ENCODE results near the gene ETS1.

Gene ETS1

DNA sequence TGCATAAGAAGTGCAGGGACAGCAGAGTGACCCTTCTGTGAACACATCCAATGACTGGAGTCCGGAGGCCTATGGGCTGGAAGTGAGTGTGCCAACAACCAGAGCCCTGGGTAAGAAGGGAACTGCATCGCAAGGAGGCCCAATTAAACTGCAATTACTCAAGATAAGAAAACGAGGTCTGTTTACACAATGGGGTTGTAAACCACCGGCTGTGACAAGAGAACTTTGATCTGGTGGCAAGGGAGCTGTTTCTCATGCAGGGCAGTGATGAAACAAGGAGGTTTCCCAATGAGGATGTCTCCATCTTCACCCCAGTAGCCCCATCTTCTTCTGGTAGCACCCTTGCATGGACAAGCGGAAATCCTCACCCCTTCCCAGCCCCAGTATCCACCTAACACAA lies 21.5 kb downstream of the ETS1 start (continued):
- TF ChIP-seq, protein P1, sequence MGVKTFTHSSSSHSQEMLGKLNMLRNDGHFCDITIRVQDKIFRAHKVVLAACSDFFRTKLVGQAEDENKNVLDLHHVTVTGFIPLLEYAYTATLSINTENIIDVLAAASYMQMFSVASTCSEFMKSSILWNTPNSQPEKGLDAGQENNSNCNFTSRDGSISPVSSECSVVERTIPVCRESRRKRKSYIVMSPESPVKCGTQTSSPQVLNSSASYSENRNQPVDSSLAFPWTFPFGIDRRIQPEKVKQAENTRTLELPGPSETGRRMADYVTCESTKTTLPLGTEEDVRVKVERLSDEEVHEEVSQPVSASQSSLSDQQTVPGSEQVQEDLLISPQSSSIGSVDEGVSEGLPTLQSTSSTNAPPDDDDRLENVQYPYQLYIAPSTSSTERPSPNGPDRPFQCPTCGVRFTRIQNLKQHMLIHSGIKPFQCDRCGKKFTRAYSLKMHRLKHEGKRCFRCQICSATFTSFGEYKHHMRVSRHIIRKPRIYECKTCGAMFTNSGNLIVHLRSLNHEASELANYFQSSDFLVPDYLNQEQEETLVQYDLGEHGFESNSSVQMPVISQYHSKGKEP (tag by site-specific recombination; IDR thresholded peaks at IDR 0.05) = peak; percentile 58; the same call in 1 of the 2 replicates
- peak; percentile 95 for TF ChIP-seq SP7 (tag by site-specific recombination; IDR thresholded peaks at IDR 0.05)
- TF ChIP-seq ZNF24 (tag by site-specific recombination; IDR thresholded peaks at IDR 0.05) = peak; percentile 80; the same call in 1 of the 2 replicates
- peak; percentile 80 for TF ChIP-seq ZFP69B (tag by site-specific recombination; IDR thresholded peaks at IDR 0.05)
- TF ChIP-seq ZNF501 (tag by site-specific recombination; IDR thresholded peaks at IDR 0.05) = 0 out of 2 replicates have a peak, but pooled peaks have one; percentile 37
- TF ChIP-seq, protein P2, sequence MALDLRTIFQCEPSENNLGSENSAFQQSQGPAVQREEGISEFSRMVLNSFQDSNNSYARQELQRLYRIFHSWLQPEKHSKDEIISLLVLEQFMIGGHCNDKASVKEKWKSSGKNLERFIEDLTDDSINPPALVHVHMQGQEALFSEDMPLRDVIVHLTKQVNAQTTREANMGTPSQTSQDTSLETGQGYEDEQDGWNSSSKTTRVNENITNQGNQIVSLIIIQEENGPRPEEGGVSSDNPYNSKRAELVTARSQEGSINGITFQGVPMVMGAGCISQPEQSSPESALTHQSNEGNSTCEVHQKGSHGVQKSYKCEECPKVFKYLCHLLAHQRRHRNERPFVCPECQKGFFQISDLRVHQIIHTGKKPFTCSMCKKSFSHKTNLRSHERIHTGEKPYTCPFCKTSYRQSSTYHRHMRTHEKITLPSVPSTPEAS (tag by site-specific recombination; IDR thresholded peaks at IDR 0.05) = peak; percentile 24; the same call in 1 of the 2 replicates
- TF ChIP-seq ZNF596 (tag by site-specific recombination; IDR thresholded peaks at IDR 0.05) = peak; percentile 69; the same call in 1 of the 2 replicates
- TF ChIP-seq ZNF391 (tag by site-specific recombination; IDR thresholded peaks at IDR 0.05; ENCODE audit: borderline replicate concordance, low read depth) = 0 out of 2 replicates have a peak, but pooled peaks have one; percentile 39
- TF ChIP-seq, protein P3, sequence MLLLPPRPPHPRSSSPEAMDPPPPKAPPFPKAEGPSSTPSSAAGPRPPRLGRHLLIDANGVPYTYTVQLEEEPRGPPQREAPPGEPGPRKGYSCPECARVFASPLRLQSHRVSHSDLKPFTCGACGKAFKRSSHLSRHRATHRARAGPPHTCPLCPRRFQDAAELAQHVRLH (tag by site-specific recombination; IDR thresholded peaks at IDR 0.05) = peak; percentile 87
- TF ChIP-seq, protein P4, sequence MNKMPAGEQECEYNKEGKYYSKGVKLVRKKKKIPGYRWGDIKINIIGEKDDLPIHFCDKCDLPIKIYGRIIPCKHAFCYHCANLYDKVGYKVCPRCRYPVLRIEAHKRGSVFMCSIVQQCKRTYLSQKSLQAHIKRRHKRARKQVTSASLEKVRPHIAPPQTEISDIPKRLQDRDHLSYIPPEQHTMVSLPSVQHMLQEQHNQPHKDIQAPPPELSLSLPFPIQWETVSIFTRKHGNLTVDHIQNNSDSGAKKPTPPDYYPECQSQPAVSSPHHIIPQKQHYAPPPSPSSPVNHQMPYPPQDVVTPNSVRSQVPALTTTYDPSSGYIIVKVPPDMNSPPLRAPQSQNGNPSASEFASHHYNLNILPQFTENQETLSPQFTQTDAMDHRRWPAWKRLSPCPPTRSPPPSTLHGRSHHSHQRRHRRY (tag by site-specific recombination; IDR thresholded peaks at IDR 0.05) = no peak
- TF ChIP-seq, protein P5, sequence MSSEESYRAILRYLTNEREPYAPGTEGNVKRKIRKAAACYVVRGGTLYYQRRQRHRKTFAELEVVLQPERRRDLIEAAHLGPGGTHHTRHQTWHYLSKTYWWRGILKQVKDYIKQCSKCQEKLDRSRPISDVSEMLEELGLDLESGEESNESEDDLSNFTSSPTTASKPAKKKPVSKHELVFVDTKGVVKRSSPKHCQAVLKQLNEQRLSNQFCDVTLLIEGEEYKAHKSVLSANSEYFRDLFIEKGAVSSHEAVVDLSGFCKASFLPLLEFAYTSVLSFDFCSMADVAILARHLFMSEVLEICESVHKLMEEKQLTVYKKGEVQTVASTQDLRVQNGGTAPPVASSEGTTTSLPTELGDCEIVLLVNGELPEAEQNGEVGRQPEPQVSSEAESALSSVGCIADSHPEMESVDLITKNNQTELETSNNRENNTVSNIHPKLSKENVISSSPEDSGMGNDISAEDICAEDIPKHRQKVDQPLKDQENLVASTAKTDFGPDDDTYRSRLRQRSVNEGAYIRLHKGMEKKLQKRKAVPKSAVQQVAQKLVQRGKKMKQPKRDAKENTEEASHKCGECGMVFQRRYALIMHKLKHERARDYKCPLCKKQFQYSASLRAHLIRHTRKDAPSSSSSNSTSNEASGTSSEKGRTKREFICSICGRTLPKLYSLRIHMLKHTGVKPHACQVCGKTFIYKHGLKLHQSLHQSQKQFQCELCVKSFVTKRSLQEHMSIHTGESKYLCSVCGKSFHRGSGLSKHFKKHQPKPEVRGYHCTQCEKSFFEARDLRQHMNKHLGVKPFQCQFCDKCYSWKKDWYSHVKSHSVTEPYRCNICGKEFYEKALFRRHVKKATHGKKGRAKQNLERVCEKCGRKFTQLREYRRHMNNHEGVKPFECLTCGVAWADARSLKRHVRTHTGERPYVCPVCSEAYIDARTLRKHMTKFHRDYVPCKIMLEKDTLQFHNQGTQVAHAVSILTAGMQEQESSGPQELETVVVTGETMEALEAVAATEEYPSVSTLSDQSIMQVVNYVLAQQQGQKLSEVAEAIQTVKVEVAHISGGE (tag by site-specific recombination; conservative IDR thresholded peaks at IDR 0.05; ENCODE audit: low read depth) = no peak
- 0 out of 2 replicates have a peak, but pooled peaks have one; percentile 33 for TF ChIP-seq ZBTB21 (tag by site-specific recombination; IDR thresholded peaks at IDR 0.05)
- TF ChIP-seq TCF7L2 (IDR thresholded peaks at IDR 0.05; ENCODE audit: borderline replicate concordance, low read depth, low read length) = peak; percentile 100
- TF ChIP-seq SP2 (tag by site-specific recombination; IDR thresholded peaks at IDR 0.05) = no peak
- 0 out of 2 replicates have a peak, but pooled peaks have one; percentile 25 for TF ChIP-seq MZF1 (tag by site-specific recombination; IDR thresholded peaks at IDR 0.05; ENCODE audit: borderline replicate concordance)
- no peak for TF ChIP-seq ZNF792 (tag by site-specific recombination; IDR thresholded peaks at IDR 0.05)
- no peak for TF ChIP-seq ZNF768 (tag by site-specific recombination; IDR thresholded peaks at IDR 0.05)
- TF ChIP-seq, protein P6, sequence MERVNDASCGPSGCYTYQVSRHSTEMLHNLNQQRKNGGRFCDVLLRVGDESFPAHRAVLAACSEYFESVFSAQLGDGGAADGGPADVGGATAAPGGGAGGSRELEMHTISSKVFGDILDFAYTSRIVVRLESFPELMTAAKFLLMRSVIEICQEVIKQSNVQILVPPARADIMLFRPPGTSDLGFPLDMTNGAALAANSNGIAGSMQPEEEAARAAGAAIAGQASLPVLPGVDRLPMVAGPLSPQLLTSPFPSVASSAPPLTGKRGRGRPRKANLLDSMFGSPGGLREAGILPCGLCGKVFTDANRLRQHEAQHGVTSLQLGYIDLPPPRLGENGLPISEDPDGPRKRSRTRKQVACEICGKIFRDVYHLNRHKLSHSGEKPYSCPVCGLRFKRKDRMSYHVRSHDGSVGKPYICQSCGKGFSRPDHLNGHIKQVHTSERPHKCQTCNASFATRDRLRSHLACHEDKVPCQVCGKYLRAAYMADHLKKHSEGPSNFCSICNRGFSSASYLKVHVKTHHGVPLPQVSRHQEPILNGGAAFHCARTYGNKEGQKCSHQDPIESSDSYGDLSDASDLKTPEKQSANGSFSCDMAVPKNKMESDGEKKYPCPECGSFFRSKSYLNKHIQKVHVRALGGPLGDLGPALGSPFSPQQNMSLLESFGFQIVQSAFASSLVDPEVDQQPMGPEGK (tag by site-specific recombination; IDR thresholded peaks at IDR 0.05) = peak; percentile 56; the same call in 1 of the 2 replicates
- TF ChIP-seq, protein P7, sequence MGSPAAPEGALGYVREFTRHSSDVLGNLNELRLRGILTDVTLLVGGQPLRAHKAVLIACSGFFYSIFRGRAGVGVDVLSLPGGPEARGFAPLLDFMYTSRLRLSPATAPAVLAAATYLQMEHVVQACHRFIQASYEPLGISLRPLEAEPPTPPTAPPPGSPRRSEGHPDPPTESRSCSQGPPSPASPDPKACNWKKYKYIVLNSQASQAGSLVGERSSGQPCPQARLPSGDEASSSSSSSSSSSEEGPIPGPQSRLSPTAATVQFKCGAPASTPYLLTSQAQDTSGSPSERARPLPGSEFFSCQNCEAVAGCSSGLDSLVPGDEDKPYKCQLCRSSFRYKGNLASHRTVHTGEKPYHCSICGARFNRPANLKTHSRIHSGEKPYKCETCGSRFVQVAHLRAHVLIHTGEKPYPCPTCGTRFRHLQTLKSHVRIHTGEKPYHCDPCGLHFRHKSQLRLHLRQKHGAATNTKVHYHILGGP (tag by site-specific recombination; IDR thresholded peaks at IDR 0.05) = no peak
- TF ChIP-seq, protein P8, sequence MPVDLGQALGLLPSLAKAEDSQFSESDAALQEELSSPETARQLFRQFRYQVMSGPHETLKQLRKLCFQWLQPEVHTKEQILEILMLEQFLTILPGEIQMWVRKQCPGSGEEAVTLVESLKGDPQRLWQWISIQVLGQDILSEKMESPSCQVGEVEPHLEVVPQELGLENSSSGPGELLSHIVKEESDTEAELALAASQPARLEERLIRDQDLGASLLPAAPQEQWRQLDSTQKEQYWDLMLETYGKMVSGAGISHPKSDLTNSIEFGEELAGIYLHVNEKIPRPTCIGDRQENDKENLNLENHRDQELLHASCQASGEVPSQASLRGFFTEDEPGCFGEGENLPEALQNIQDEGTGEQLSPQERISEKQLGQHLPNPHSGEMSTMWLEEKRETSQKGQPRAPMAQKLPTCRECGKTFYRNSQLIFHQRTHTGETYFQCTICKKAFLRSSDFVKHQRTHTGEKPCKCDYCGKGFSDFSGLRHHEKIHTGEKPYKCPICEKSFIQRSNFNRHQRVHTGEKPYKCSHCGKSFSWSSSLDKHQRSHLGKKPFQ (tag by site-specific recombination; IDR thresholded peaks at IDR 0.05) = peak; percentile 68; the same call in 1 of the 2 replicates
- TF ChIP-seq ZNF600 (tag by site-specific recombination; IDR thresholded peaks at IDR 0.05) = peak; percentile 83
- TF ChIP-seq ZBTB17 (tag by site-specific recombination; IDR thresholded peaks at IDR 0.05) = peak; percentile 49; the same call in 1 of the 2 replicates
- TF ChIP-seq GLI2 (tag by site-specific recombination; IDR thresholded peaks at IDR 0.05; ENCODE audit: borderline replicate concordance, low read depth) = peak; percentile 84; the same call in 1 of the 2 replicates
- peak; percentile 89 for TF ChIP-seq GLIS1 (tag by site-specific recombination; IDR thresholded peaks at IDR 0.05)
- TF ChIP-seq, protein P9, sequence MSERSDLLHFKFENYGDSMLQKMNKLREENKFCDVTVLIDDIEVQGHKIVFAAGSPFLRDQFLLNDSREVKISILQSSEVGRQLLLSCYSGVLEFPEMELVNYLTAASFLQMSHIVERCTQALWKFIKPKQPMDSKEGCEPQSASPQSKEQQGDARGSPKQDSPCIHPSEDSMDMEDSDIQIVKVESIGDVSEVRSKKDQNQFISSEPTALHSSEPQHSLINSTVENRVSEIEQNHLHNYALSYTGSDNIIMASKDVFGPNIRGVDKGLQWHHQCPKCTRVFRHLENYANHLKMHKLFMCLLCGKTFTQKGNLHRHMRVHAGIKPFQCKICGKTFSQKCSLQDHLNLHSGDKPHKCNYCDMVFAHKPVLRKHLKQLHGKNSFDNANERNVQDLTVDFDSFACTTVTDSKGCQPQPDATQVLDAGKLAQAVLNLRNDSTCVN (tag by site-specific recombination; optimal IDR thresholded peaks at IDR 0.05) = no peak

Measured in HEK293 (cell line).